Breast epithelium (tissue), 3 donors: ENCODE results near the gene RASL10B.

Experiments used
- CTCF ChIP-seq, 3 donors: fragments of 450-650 bp; IDR thresholded peaks; one replicate each; pipeline ENCODE4 v1.5.1; 2016 to 2017; ENCODE audit warnings: antibody characterized with exemption in 3 of 3, mild to moderate bottlenecking in 3 of 3, moderate library complexity in 3 of 3
- POLR2AphosphoS5 ChIP-seq, 3 donors: sonication (generic); formaldehyde crosslinking; IDR thresholded peaks; one replicate each; pipeline ENCODE4 v1.6.1; 2017; ENCODE audit warnings: antibody characterized with exemption in 3 of 3

GRCh38 chr17:35773679-35774425 is 42.4 kb downstream of the RASL10B start:
- TF ChIP-seq POLR2AphosphoS5 (IDR thresholded peaks at IDR 0.05) (no peak), CTCF (IDR thresholded peaks at IDR 0.05) (no peak)
